ENCODE data around the gene VWF. TPM values are rescaled to one million over a fixed set of nuclear protein-coding genes. Genes with fewer than 3 reads are reported as not detected.
"Not testable (repeated sequence)": the region's sequence is repeated elsewhere in the genome, so short reads cannot be mapped to it uniquely, and the experiment has no call there.

The VWF gene
- total RNA-seq, 1 experiment from 2014 or later: 0.48 TPM

DNA sequence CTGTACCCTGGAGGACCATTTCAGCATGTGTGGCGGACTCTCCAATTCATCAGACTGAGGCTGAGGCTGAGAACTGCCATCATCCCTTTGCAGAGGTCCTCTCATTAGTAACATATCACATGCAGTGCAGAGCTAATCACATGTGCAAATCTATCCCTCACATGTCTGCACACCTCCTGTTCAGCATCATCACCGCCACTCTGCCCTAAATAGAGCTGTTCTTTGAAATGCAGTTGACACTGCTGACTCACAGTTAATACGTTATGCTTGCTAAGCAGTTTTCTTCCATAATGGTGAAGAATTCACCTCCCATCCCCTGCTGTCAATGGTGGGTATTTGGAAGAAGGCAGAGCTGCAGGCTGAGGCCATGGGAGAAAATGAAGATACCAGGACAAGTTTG, 94.4 kb downstream of the VWF start:
- no TSS peak for BruUV-seq (replicated peaks)
- intact Hi-C loops (cut with micrococcal nuclease; ENCODE audit: unreplicated experiment): no loop called here
- peaks cover 21% of the 10 kb centered on the region; the same call in 1 of the 2 replicates for H3K27me3 ChIP-seq (ENCODE audit: insufficient read depth, low read depth)
- peaks cover 4% of the 10 kb centered on the region; the same call in 1 of the 2 replicates for H3K9me3 ChIP-seq (ENCODE audit: insufficient read depth, low read depth)
- H3K4me3 ChIP-seq: no peak overlapping the region
- H3F3A ChIP-seq (ENCODE audit: insufficient read depth, low read depth): no peaks in the 10 kb centered on the region
- no peak for TF ChIP-seq CTCF (conservative IDR thresholded peaks at IDR 0.05)
- TF ChIP-seq EZH2 (IDR thresholded peaks at IDR 0.05; ENCODE audit: low read depth): no peak
- no peak overlapping the region for H3K4me2 ChIP-seq
- ChIA-PET CTCF (no interaction called here), POLR2A (ENCODE audit: unreplicated experiment) (no interaction called here)
- no peaks in the 10 kb centered on the region for H4K20me1 ChIP-seq (ENCODE audit: insufficient read depth)
- no peaks in the 10 kb centered on the region for H3K4me1 ChIP-seq (replicated peaks; ENCODE audit: insufficient read depth)
- DNase-seq: no peak
- no peak overlapping the region for H3K27ac ChIP-seq
- no peak overlapping the region for H2AFZ ChIP-seq
- no peaks in the 10 kb centered on the region; the same call in 1 of the 2 replicates for H3K9me2 ChIP-seq (ENCODE audit: insufficient read depth)
- no peaks in the 10 kb centered on the region for H3K79me2 ChIP-seq (ENCODE audit: low read depth)
- H3K36me3 ChIP-seq (ENCODE audit: low read depth): no peaks in the 10 kb centered on the region

- Histone ChIP-seq H3K27ac (no peak overlapping the region), H3K79me2 (ENCODE audit: low read depth) (no peaks in the 10 kb centered on the region), H3K27me3 (ENCODE audit: insufficient read depth, low read depth) (peaks cover 21% of the 10 kb centered on the region; the same call in 1 of the 2 replicates), H3F3A (ENCODE audit: insufficient read depth, low read depth) (no peaks in the 10 kb centered on the region), H4K20me1 (ENCODE audit: insufficient read depth) (no peaks in the 10 kb centered on the region), H3K9me3 (ENCODE audit: insufficient read depth, low read depth) (peaks cover 4% of the 10 kb centered on the region; the same call in 1 of the 2 replicates), H3K4me3 (no peak overlapping the region), H3K36me3 (ENCODE audit: low read depth) (no peaks in the 10 kb centered on the region), H3K9me2 (ENCODE audit: insufficient read depth) (no peaks in the 10 kb centered on the region; the same call in 1 of the 2 replicates), H3K4me1 (replicated peaks; ENCODE audit: insufficient read depth) (peaks cover 2% of the 10 kb centered on the region), H3K4me2 (no peak overlapping the region), H2AFZ (no peak overlapping the region)
- BruUV-seq (replicated peaks): no TSS peak
- POLR2A ChIA-PET (ENCODE audit: unreplicated experiment): no interaction called here
- no peak for DNase-seq
- no peak for TF ChIP-seq EZH2 (IDR thresholded peaks at IDR 0.05; ENCODE audit: low read depth)
- no peak for TF ChIP-seq CTCF (conservative IDR thresholded peaks at IDR 0.05)
- CTCF ChIA-PET: interaction anchor here (0.7 kb wide), 1 partner anchor 15 kb away, joined by 3 read pairs; no protein-coding TSS in a partner anchor
- intact Hi-C loops (cut with micrococcal nuclease; ENCODE audit: unreplicated experiment): no loop called here
Observed at GRCh38 chr12:6029401-6029800, 95.1 kb downstream of the VWF start.

DNA sequence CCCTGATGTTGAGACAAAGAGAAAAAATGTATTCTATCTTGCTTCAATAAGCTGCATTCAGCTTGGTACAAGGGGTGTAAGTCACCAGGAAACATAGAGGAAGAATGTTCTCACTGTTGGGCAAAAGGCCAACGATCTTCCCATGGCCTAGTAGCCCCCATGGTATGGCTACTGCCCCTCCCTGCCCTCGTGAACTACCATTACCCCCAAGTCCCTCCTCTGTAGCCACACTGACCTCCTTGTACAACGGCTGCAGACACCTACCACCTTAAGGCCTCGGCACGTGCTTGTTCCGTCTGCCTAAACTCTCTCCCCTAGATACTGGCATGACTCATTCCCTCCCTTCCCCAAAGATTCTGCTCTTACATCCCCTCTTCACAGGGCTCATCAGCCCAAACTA, 97.5 kb downstream of the VWF start:
- Histone ChIP-seq H3K9me2 (ENCODE audit: insufficient read depth) (no peaks in the 10 kb centered on the region), H4K20me1 (ENCODE audit: insufficient read depth) (no peaks in the 10 kb centered on the region), H3K4me1 (replicated peaks; ENCODE audit: insufficient read depth) (peaks cover 8% of the 10 kb centered on the region), H3K79me2 (ENCODE audit: low read depth) (no peaks in the 10 kb centered on the region), H3K4me3 (no peak overlapping the region), H3K4me2 (no peak overlapping the region), H3K27me3 (ENCODE audit: insufficient read depth, low read depth) (0 out of 2 replicates have a peak, but pooled peaks cover 8% of the 10 kb centered on the region), H3K36me3 (ENCODE audit: low read depth) (no peaks in the 10 kb centered on the region), H2AFZ (no peak overlapping the region), H3F3A (ENCODE audit: insufficient read depth, low read depth) (no peaks in the 10 kb centered on the region), H3K9me3 (ENCODE audit: insufficient read depth, low read depth) (peaks cover 4% of the 10 kb centered on the region; the same call in 1 of the 2 replicates), H3K27ac (no peak overlapping the region)
- ChIA-PET POLR2A (ENCODE audit: unreplicated experiment) (no interaction called here), CTCF (no interaction called here)
- no peak for DNase-seq
- intact Hi-C loops (cut with micrococcal nuclease; ENCODE audit: unreplicated experiment): no loop called here
- TF ChIP-seq EZH2 (IDR thresholded peaks at IDR 0.05; ENCODE audit: low read depth) (no peak), CTCF (conservative IDR thresholded peaks at IDR 0.05) (no peak)
- no TSS peak for BruUV-seq (replicated peaks)

DNA sequence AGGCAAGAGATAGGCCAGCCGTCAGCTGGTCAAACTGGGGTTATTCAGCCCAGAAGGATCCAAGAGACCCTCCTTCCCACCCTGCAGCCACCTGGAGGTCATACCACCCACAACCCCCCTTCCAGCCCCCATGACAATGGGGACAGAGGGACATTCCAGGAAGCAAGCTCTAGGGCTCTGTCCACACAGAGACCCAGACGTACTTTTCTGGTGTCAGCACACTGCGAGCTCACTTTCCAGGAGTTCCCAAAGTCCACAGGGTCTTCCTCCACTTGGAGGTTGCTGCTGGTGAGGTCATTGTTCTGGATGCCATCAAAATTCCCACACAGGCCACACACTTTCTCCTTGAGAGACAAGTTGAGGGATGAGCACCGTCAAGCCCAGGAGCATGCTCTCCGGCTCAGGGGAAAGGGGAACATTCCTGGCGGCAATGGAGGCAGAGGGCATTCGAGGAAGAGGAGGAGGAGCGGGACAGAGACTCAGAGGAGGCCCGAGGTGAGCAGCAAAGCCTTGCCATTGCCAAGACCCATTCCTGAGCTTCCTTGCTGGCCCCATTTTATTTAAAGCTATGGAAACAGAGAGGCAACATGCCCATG, 98.7 kb downstream of the VWF start:
- H3F3A ChIP-seq (ENCODE audit: insufficient read depth, low read depth); H3K27me3 ChIP-seq (ENCODE audit: insufficient read depth, low read depth); H3K9me2 ChIP-seq (ENCODE audit: insufficient read depth); H4K20me1 ChIP-seq (ENCODE audit: insufficient read depth); BruUV-seq (replicated peaks); CTCF ChIA-PET; H2AFZ ChIP-seq; POLR2A ChIA-PET (ENCODE audit: unreplicated experiment); H3K4me2 ChIP-seq; H3K27ac ChIP-seq; H3K79me2 ChIP-seq (ENCODE audit: low read depth); intact Hi-C loops (cut with micrococcal nuclease; ENCODE audit: unreplicated experiment); H3K4me1 ChIP-seq (replicated peaks; ENCODE audit: insufficient read depth); H3K36me3 ChIP-seq (ENCODE audit: low read depth); DNase-seq; H3K9me3 ChIP-seq (ENCODE audit: insufficient read depth, low read depth); H3K4me3 ChIP-seq: not testable (repeated sequence)

- H3K79me2 ChIP-seq (ENCODE audit: low read depth): not testable (repeated sequence)
Observed at GRCh38 chr12:6024066-6024465, 100.4 kb downstream of the VWF start.

More at GRCh38 chr12:6024066-6024465, 100.4 kb downstream of the VWF start:
- DNase-seq: peak; percentile 51 to 74
- H3K4me1 ChIP-seq (replicated peaks; ENCODE audit: insufficient read depth); H3K27ac ChIP-seq; H3K36me3 ChIP-seq (ENCODE audit: low read depth); H3K9me2 ChIP-seq (ENCODE audit: insufficient read depth); CTCF ChIA-PET; H3K27me3 ChIP-seq (ENCODE audit: insufficient read depth, low read depth); H3K4me2 ChIP-seq; BruUV-seq (replicated peaks); H3K9me3 ChIP-seq (ENCODE audit: insufficient read depth, low read depth); intact Hi-C loops (cut with micrococcal nuclease; ENCODE audit: unreplicated experiment); H3F3A ChIP-seq (ENCODE audit: insufficient read depth, low read depth); POLR2A ChIA-PET (ENCODE audit: unreplicated experiment); H4K20me1 ChIP-seq (ENCODE audit: insufficient read depth); H3K4me3 ChIP-seq; H2AFZ ChIP-seq: not testable (repeated sequence)

All from PC-9 (cell line).